Lung (tissue), 12 donors: Measurements from ENCODE around the gene MS4A6E. TPM values are rescaled to one million over a fixed set of nuclear protein-coding genes. Genes with fewer than 3 reads are reported as not detected.
"Not testable (repeated sequence)": the region's sequence is repeated elsewhere in the genome, so short reads cannot be mapped to it uniquely, and the experiment has no call there.

ENCODE experiments used
- ATAC-seq: fragments of 200-7000 bp; cut with Tn5 transposase; one replicate; pipeline ENCODE4 v1.9.1; 2020; ENCODE audit warnings: moderate number of reproducible peaks; ENCODE audit not compliant: insufficient read depth, low FRiP score
- DNase-seq, 3 donors: peaks; one replicate each; pipeline ENCODE4 v3.0.0-alpha.2; 2013 to 2017
- H3K27ac ChIP-seq, 2 donors: one replicate each; pipeline ENCODE4 v1.5.1; 2013; ENCODE audit warnings: mild to moderate bottlenecking in 2 of 2, moderate library complexity in 2 of 2, control low read depth in 1 of 2, inconsistent platforms in 1 of 2, low read depth in 1 of 2, low read length in 1 of 2
- H3K27me3 ChIP-seq, 3 donors: one replicate each; pipeline ENCODE4 v1.5.1; 2013; ENCODE audit warnings: low read length in 2 of 3; ENCODE audit not compliant: control insufficient read depth in 3 of 3, insufficient read depth in 3 of 3
- H3K36me3 ChIP-seq, 4 donors: one replicate each; pipeline ENCODE4 v1.5.1; 2013; ENCODE audit warnings: low read length in 4 of 4, mild to moderate bottlenecking in 1 of 4, moderate library complexity in 1 of 4; ENCODE audit not compliant: control insufficient read depth in 4 of 4, insufficient read depth in 4 of 4
- H3K4me1 ChIP-seq, 5 donors: one replicate each; pipeline ENCODE4 v1.5.1; 2013; ENCODE audit warnings: low read length in 5 of 5, mild to moderate bottlenecking in 2 of 5, moderate library complexity in 1 of 5; ENCODE audit not compliant: control insufficient read depth in 5 of 5, insufficient read depth in 5 of 5
- H3K4me3 ChIP-seq: one replicate; pipeline ENCODE4 v1.5.1; 2013; ENCODE audit warnings: mild to moderate bottlenecking, control low read depth, moderate library complexity
- H3K9ac ChIP-seq, 2 donors: one replicate each; pipeline ENCODE4 v1.5.1; 2013; ENCODE audit warnings: low read length in 2 of 2, control low read depth in 1 of 2; ENCODE audit not compliant: insufficient read depth in 1 of 2
- H3K9me3 ChIP-seq, 4 donors: one replicate each; pipeline ENCODE4 v1.5.1; 2013; ENCODE audit warnings: low read length in 3 of 4, mild to moderate bottlenecking in 1 of 4, moderate library complexity in 1 of 4; ENCODE audit not compliant: control insufficient read depth in 4 of 4, insufficient read depth in 3 of 4
- WGBS, 2 donors: extraction: QIAGEN DNeasy Blood & Tissue Kit; methylation state at CpG; one replicate each; pipeline ENCODE4 v1.1.7; 2013; 5-methylcytosine and 5-hydroxymethylcytosine counted together
- polyA plus RNA-seq, 2 donors: library from polyadenylated mRNA; stranded (reverse); fragments of 200-250 nt; gene quantifications; one replicate each; pipeline ENCODE4 v1.2.1, GENCODE V29; 2013
- total RNA-seq, 2 donors: library from RNA; depleted of rRNA in 1 of 2; stranded (reverse); fragments of >200 nt in 1 of 2; gene quantifications; one replicate each; pipeline ENCODE4 v1.2.1, GENCODE V29; 2014 to 2021
- TF ChIP-seq, protein P1 (sequence below): IDR thresholded peaks from 2 replicates; pipeline ENCODE4 v1.5.1; 2012; ENCODE audit warnings: mild to moderate bottlenecking; ENCODE audit errors: control extremely low read depth, extremely low read depth
- donor health status: control.
- donor health status: control.
- donor health status: Bipolar disorder and iron deficiency.
- donor health status: healthy.
- donor health status: DM: yes; HTN: yes; CAD: no.

Gene MS4A6E
- total and polyA plus RNA-seq, 4 donors, result 0.63 to 2.6 (median 1.0) TPM; not detected in 1

DNA sequence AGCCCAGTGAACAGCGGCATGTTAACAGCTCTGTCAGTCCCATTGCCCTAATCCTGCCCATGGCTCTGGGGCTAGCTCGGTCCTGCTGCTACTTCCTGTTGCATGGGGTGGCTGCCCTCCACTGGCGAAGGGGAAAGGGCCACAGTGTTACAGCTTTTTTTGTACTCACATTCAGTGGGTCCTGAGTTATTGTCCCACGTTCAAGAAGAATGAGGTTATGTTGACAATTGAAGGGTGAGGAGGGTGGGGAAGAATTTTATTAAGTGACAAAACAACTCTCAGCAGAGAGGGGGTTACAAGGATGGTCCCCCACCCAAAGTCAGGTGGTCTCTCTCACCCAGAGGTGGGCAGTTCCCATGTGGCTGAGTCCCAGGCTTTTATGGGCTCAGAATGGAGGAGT is 33.6 kb downstream of the MS4A6E start:
- Histone ChIP-seq H3K27ac (no peak overlapping the region), H3K9ac (no peak overlapping the region), H3K36me3 (no peaks in the 10 kb centered on the region), H3K4me1 (peaks cover 0 to 2% (median 0%) of the 10 kb centered on the region in 5 donors), H3K4me3 (no peak overlapping the region), H3K9me3 (peaks cover 0 to 10% (median 7%) of the 10 kb centered on the region in 4 donors), H3K27me3 (no peaks in the 10 kb centered on the region)
- ATAC-seq, result no peak
- DNase-seq, result no peak
- 87 to 95% methylated on average over 4 of the region's 4 CpGs for WGBS, 2 donors
- TF ChIP-seq, protein P1, sequence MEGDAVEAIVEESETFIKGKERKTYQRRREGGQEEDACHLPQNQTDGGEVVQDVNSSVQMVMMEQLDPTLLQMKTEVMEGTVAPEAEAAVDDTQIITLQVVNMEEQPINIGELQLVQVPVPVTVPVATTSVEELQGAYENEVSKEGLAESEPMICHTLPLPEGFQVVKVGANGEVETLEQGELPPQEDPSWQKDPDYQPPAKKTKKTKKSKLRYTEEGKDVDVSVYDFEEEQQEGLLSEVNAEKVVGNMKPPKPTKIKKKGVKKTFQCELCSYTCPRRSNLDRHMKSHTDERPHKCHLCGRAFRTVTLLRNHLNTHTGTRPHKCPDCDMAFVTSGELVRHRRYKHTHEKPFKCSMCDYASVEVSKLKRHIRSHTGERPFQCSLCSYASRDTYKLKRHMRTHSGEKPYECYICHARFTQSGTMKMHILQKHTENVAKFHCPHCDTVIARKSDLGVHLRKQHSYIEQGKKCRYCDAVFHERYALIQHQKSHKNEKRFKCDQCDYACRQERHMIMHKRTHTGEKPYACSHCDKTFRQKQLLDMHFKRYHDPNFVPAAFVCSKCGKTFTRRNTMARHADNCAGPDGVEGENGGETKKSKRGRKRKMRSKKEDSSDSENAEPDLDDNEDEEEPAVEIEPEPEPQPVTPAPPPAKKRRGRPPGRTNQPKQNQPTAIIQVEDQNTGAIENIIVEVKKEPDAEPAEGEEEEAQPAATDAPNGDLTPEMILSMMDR, result no peak

DNA sequence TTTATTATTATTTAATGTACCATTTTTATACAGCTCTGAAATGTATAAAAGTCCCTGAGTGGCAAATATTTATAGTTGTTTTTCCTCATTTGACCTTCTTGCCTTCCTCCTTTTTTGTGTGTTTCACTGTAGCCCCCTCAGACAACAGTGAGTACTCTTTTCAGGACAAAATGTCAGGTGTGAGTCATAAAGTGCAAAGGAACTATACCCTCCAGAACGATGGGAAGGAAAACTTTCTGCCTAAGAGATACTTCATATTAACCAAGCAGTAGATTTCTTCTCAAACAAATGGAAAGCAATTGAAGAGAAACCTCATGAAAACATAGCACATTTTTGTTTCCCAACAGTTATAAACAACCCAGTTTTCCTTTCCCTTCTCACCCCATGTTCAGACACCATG is 35.2 kb downstream of the MS4A6E start:
- H3K36me3 ChIP-seq, result no peaks in the 10 kb centered on the region
- ATAC-seq (no peak), DNase-seq (no peak)
- H3K27me3 ChIP-seq, result no peaks in the 10 kb centered on the region
- no peak overlapping the region for H3K4me3 ChIP-seq
- WGBS, 2 donors, result 32 to 42% methylated on average over 1 of the region's 1 CpG
- H3K27ac ChIP-seq, result no peak overlapping the region
- TF ChIP-seq, protein P1, result no peak
- H3K9me3 ChIP-seq, result peaks cover 0 to 10% (median 7%) of the 10 kb centered on the region in 4 donors
- H3K4me1 ChIP-seq, result peaks cover 0 to 2% (median 0%) of the 10 kb centered on the region in 5 donors
- H3K9ac ChIP-seq, result no peak overlapping the region

- no peak overlapping the region for H3K27ac ChIP-seq
- no peak overlapping the region for H3K9ac ChIP-seq
- WGBS, 2 donors, result 27 to 45% methylated on average over 7 of the region's 7 CpGs
Observed at GRCh38 chr11:60363542-60364470, 36.8 kb downstream of the MS4A6E start.

DNA sequence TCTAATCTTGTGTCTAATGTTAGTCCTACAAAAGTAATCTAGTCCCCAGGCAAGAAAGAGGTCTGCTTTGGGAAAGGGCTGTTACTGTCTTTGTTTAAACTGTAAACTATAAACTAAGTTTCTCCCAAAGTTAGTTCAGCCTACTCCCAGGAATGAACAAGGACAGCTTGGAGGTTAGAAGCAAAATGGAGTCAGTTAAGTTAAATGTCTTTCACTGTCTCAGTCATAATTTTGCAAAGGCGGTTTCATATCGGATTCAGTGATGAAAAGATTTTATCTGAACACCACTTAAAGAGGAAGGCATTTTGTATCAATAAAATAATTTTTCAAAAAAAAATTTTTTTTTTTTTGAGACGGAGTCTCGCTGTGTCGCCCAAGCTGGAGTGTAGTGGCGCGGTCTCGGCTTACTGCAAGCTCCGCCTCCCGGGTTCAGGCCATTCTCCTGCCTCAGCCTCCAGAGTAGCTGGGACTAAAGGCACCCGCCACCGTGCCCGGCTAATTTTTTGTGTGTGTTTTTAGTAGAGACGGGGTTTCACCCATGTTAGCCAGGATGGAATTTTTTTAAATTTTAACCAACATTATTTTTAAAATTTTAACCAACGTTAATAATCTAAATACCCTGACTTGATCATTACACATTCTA is 39.3 kb downstream of the MS4A6E start:
- not testable (repeated sequence) for H3K9me3 ChIP-seq, H3K27me3 ChIP-seq, DNase-seq, H3K27ac ChIP-seq, H3K4me1 ChIP-seq, ATAC-seq, H3K9ac ChIP-seq, H3K36me3 ChIP-seq, H3K4me3 ChIP-seq
- 89 to 98% methylated on average over 15 of the region's 15 CpGs for WGBS, 2 donors

More at GRCh38 chr11:60363542-60364470, 36.8 kb downstream of the MS4A6E start:
- TF ChIP-seq, protein P1, result peak; percentile 74
- Histone ChIP-seq H3K36me3 (no peaks in the 10 kb centered on the region), H3K9me3 (peaks cover 0 to 10% (median 7%) of the 10 kb centered on the region in 4 donors), H3K27me3 (no peaks in the 10 kb centered on the region), H3K4me1 (peaks cover 0 to 2% (median 0%) of the 10 kb centered on the region in 5 donors), H3K4me3 (no peak overlapping the region)
- DNase-seq (peak; percentile 65 to 81 (median 76)), ATAC-seq (peak; percentile 69)
